GM23338 (cell line): ENCODE results near the gene MYO16. TPM values are rescaled to one million over a fixed set of nuclear protein-coding genes. Genes with fewer than 3 reads are reported as not detected.

Source experiments
- ATAC-seq: fragments of 200-7000 bp; cut with Tn5 transposase; 3 replicates; pipeline ENCODE4 v1.9.1; 2020
- DNase-seq: peaks from one replicate; pipeline ENCODE4 v3.0.0-alpha.2; 2015; ENCODE audit warnings: low spot score
- H2AFZ ChIP-seq: fragments of 200-600 bp; sonication (generic); 2 replicates; pipeline ENCODE4 v1.8.0; 2016; ENCODE audit warnings: antibody characterized with exemption, mild to moderate bottlenecking, moderate library complexity
- H3F3A ChIP-seq: fragments of 200-600 bp; sonication (generic); replicated peaks from 2 replicates; pipeline ENCODE4 v1.8.0; 2017; ENCODE audit warnings: antibody characterized with exemption, mixed run types, low read depth
- H3K27ac ChIP-seq: fragments of 200-600 bp; sonication (generic); 2 replicates; pipeline ENCODE4 v1.6.1; 2016; ENCODE audit warnings: low read depth
- H3K27me3 ChIP-seq: fragments of 200-600 bp; sonication (generic); 2 replicates; pipeline ENCODE4 v1.8.0; 2016; ENCODE audit warnings: mild to moderate bottlenecking, mixed run types, moderate library complexity; ENCODE audit not compliant: insufficient read depth
- H3K36me3 ChIP-seq: fragments of 200-600 bp; sonication (generic); 2 replicates; pipeline ENCODE4 v1.8.0; 2016; ENCODE audit warnings: mild to moderate bottlenecking; ENCODE audit not compliant: insufficient read depth
- H3K4me1 ChIP-seq: fragments of 200-600 bp; sonication (generic); 2 replicates; pipeline ENCODE4 v1.8.0; 2016; ENCODE audit warnings: mild to moderate bottlenecking, moderate library complexity; ENCODE audit not compliant: insufficient read depth
- H3K4me2 ChIP-seq: fragments of 200-600 bp; sonication (generic); 2 replicates; pipeline ENCODE4 v1.7.1; 2017; ENCODE audit warnings: mixed run types
- H3K4me3 ChIP-seq: fragments of 200-600 bp; sonication (generic); 2 replicates; pipeline ENCODE4 v1.6.1; 2016; ENCODE audit warnings: mixed run types
- H3K79me2 ChIP-seq: fragments of 200-600 bp; sonication (generic); replicated peaks from 2 replicates; pipeline ENCODE4 v1.8.0; 2017; ENCODE audit warnings: mild to moderate bottlenecking; ENCODE audit not compliant: insufficient read depth
- H3K9me2 ChIP-seq: fragments of 200-600 bp; sonication (generic); 2 replicates; pipeline ENCODE4 v1.8.0; 2017; ENCODE audit not compliant: insufficient read depth
- H4K20me1 ChIP-seq: fragments of 200-600 bp; sonication (generic); replicated peaks from 2 replicates; pipeline ENCODE4 v1.8.0; 2017; ENCODE audit warnings: mild to moderate bottlenecking; ENCODE audit not compliant: insufficient read depth
- H3K27ac Mint-ChIP-seq: 2 replicates; pipeline ENCODE4 v1.8.0; 2020; ENCODE audit warnings: inconsistent platforms, mild to moderate bottlenecking, moderate library complexity, mixed read lengths
- H3K27me3 Mint-ChIP-seq: 3 replicates; pipeline ENCODE4 v1.8.0; 2022; ENCODE audit warnings: low read depth, mild to moderate bottlenecking, moderate library complexity, mixed read lengths, inconsistent platforms; ENCODE audit not compliant: insufficient read depth, poor library complexity
- H3K36me3 Mint-ChIP-seq: 3 replicates; pipeline ENCODE4 v1.8.0; 2021; ENCODE audit warnings: low read depth, mild to moderate bottlenecking, inconsistent platforms, moderate library complexity, mixed read lengths
- H3K4me1 Mint-ChIP-seq: 3 replicates; pipeline ENCODE4 v1.8.0; 2020; ENCODE audit warnings: mild to moderate bottlenecking, inconsistent platforms, mixed read lengths
- H3K4me3 Mint-ChIP-seq: 3 replicates; pipeline ENCODE4 v1.8.0; 2021; ENCODE audit warnings: moderate library complexity, mild to moderate bottlenecking, inconsistent platforms, mixed read lengths
- H3K9me3 Mint-ChIP-seq: 3 replicates; pipeline ENCODE4 v1.8.0; 2020; ENCODE audit warnings: moderate library complexity, mild to moderate bottlenecking, inconsistent platforms, mixed read lengths
- CREB1 ChIP-seq: fragments of 250-450 bp; sonication (Bioruptor Pico); IDR thresholded peaks from 2 replicates; pipeline ENCODE4 v1.5.0; 2020; ENCODE audit warnings: low read depth, mild to moderate bottlenecking, moderate library complexity
- CTCF ChIP-seq, 2 experiments: fragments of 200-600 bp in 1 of 2; sonication (generic) in 1 of 2; conservative IDR thresholded peaks; 2 replicates each; pipeline versions ENCODE4 v1.5.1 to v1.6.1; 2016 to 2017; ENCODE audit warnings: antibody characterized with exemption in 2 of 2, low read depth in 2 of 2, mild to moderate bottlenecking in 2 of 2, moderate library complexity in 1 of 2
- ETS1 ChIP-seq: IDR thresholded peaks from 2 replicates; pipeline ENCODE4 v1.6.1; 2016; ENCODE audit warnings: antibody characterized with exemption
- EZH2 ChIP-seq: fragments of 200-600 bp; sonication (generic); IDR thresholded peaks from one replicate; pipeline ENCODE4 v1.8.0; 2017; ENCODE audit warnings: antibody characterized with exemption, mild to moderate bottlenecking, low read depth; ENCODE audit not compliant: unreplicated experiment
- EZH2phosphoT487 ChIP-seq: fragments of 200-600 bp; sonication (generic); IDR thresholded peaks from one replicate; pipeline ENCODE4 v1.8.1; 2018; ENCODE audit warnings: antibody characterized with exemption; ENCODE audit not compliant: unreplicated experiment
- JUNB ChIP-seq: IDR thresholded peaks from one replicate; pipeline ENCODE4 v1.6.1; 2016; ENCODE audit warnings: antibody characterized with exemption; ENCODE audit not compliant: unreplicated experiment
- POLR2AphosphoS5 ChIP-seq: IDR thresholded peaks from 2 replicates; pipeline ENCODE4 v1.6.1; 2016; ENCODE audit warnings: antibody characterized with exemption, low read depth
- REST ChIP-seq: IDR thresholded peaks from one replicate; pipeline ENCODE4 v1.6.1; 2018; ENCODE audit warnings: antibody characterized with exemption; ENCODE audit not compliant: unreplicated experiment
- STAT1 ChIP-seq: IDR thresholded peaks from one replicate; pipeline ENCODE4 v1.6.1; 2016; ENCODE audit warnings: antibody characterized with exemption; ENCODE audit not compliant: unreplicated experiment
- ZNF114 ChIP-seq: fragments of 250-450 bp; sonication (Bioruptor Pico); IDR thresholded peaks from 2 replicates; pipeline ENCODE4 v1.5.0; 2020; ENCODE audit warnings: mild to moderate bottlenecking, moderate library complexity
- ZNF462 ChIP-seq: fragments of 250-450 bp; sonication (Bioruptor Pico); IDR thresholded peaks from 2 replicates; pipeline ENCODE4 v1.5.0; 2020; ENCODE audit warnings: mild to moderate bottlenecking, moderate library complexity
- polyA plus RNA-seq: library from polyadenylated mRNA; unstranded; fragments of >200 nt; fragmentation: Nextera tagmentation; extraction: Ambion mirVana; gene quantifications from 2 replicates; pipeline ENCODE4 v1.2.1, GENCODE V29; 2016
- total RNA-seq: library from RNA; depleted of rRNA; stranded (reverse); fragments of >200 nt; shearing (Covaris generic); gene quantifications from 2 replicates; pipeline ENCODE4 v1.2.3, GENCODE V29; 2014

The MYO16 gene
- total and polyA plus RNA-seq, 2 experiments from 2014 or later, result 0.10 to 0.13 TPM

- ATAC-seq, result no peak
- H3K36me3 ChIP-seq, result no peaks in the 10 kb centered on the region
Measured at GRCh38 chr13:108974686-108975085, 345.3 kb downstream of the MYO16 start.

More at GRCh38 chr13:108974686-108975085, 345.3 kb downstream of the MYO16 start:
- Mint-ChIP-seq H3K36me3 (no peaks in the 10 kb centered on the region; the same call in 1 of the 3 replicates), H3K27ac (no peak overlapping the region), H3K4me3 (no peak overlapping the region), H3K4me1 (no peaks in the 10 kb centered on the region), H3K9me3 (peaks cover 17% of the 10 kb centered on the region; the same call in 1 of the 3 replicates), H3K27me3 (peaks cover 2% of the 10 kb centered on the region)
- no peaks in the 10 kb centered on the region for H3K4me1 ChIP-seq
- no peak overlapping the region for H3K27ac ChIP-seq
- TF ChIP-seq STAT1, result no peak
- TF ChIP-seq ETS1, result no peak
- no peak for TF ChIP-seq EZH2
- TF ChIP-seq ZNF462, result no peak
- TF ChIP-seq EZH2phosphoT487, result no peak
- no peak for TF ChIP-seq JUNB
- no peak for TF ChIP-seq CTCF (conservative IDR thresholded peaks at IDR 0.05; ENCODE audit: low read depth in 2 of 2)
- no peak for TF ChIP-seq REST
- TF ChIP-seq ZNF114, result no peak
- no peak for TF ChIP-seq POLR2AphosphoS5
- TF ChIP-seq CREB1 (CRISPR knock-in tag), result no peak
- no peak for DNase-seq
- H3K4me2 ChIP-seq, result no peak overlapping the region
- no peaks in the 10 kb centered on the region for H3K9me2 ChIP-seq
- no peak overlapping the region for H2AFZ ChIP-seq
- H4K20me1 ChIP-seq, result no peaks in the 10 kb centered on the region
- no peaks in the 10 kb centered on the region for H3F3A ChIP-seq
- H3K4me3 ChIP-seq, result no peak overlapping the region
- no peaks in the 10 kb centered on the region for H3K27me3 ChIP-seq
- H3K79me2 ChIP-seq, result no peaks in the 10 kb centered on the region
